A204.1 (cell line): ENCODE data around the gene IGFBP4.

Source experiments
- FAIRE-seq: peaks from 2 replicates; lab custom pipeline; 2012; peaks lifted over from hg19 to GRCh38; lab: Jason Lieb, UNC

IGFBP4 gene

DNA sequence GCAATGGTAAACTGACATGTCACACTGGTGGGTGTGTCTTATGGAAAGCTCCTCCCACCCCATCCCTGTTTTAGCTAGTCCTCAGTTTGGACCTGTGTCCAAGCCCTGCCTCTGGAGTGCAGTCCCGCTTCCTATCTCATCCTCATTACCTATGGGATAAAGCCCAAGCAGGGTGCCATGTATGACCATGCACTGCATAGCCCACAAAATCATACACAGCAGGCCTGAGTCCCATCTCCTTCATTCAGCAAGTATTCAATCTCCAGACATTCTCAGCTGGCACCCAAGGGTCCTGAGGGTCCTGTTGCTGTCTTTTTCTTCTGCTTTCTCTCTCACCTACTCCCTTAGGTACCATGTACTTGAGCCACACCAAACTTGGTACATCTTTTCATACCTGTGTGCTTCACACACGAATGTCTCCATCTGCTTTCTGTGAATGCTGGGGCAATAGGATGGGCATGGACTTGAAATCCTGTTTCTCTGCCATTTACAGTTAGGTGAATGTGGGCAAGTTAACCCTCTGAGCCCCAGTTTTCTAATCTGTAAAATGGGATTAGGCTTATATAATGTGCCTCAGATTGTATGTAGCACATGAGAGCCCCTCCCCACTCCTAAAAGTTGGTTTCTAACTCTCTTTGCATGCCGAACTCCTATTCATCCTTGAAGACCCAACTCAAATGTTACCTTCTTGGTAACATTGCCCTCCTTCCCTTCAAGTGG, 29.6 kb downstream of the IGFBP4 start:
- FAIRE-seq: no peak

DNA sequence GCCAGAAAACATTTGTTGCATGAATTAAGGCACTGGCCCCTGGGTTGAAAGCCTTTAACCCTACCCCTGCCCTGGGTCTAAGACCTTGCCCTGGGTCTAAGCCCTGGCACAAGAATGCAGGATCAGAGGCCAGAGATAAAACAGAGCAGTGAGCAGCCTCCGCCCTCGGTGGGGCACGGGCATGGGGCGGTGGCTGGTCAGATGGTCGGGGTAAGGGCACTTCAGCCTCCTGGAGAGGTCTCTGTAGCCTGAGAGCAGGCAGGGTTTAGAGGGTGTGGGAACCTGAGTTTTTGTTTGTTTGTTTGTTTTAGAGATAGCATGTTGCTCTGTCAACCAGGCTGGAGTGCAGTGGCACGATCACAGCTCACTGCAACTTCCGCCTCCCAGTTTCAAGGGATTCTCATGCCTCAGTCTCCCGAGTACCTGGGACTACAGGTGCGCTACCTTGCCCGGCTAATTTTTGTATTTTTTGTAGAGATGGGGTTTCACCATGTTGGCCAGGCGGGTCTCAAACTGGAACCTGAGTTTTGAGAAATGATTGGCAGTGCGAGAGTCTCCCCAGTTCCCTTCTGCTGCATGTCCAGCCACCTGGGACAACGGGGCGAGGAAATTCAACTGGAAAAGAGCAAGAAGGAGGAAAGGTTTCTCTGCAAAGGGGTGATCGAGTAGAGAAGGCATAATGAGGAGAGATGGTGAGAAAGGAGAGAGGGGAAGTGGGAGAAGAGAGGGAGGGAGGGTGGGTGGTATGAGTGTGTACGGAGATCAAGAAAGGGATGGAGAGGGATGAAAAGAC, 30.5 kb downstream of the IGFBP4 start:
- FAIRE-seq: no peak

DNA sequence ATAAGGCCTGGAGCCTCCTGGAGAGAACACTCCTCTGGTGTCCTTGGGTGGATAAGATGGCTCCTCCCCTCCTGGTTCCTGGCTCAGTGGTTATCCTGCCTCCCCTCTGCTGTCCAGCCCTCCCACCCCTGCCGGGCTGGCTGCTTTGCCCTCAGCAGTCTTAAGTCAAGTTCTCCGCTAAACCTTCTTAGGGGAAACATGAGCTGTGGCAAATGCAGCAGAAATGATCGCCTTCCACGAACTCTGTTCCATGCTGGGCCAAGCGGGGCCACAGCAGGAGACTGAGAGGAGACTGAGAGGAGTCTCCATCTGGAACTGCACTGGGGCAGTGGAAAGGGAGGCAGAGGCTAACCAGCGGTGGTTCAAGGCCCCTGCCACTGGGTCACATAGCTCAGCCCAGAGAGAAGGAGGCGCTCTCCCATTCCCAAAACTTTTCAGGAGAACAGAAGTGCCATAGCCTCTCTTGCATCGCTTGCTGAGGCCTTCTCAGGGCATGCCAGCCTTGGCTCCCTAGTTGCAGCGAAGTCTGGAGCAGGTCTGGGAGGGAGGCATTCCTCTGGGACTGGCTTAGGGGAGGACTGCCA, 31.3 kb downstream of the IGFBP4 start:
- no peak for FAIRE-seq

DNA sequence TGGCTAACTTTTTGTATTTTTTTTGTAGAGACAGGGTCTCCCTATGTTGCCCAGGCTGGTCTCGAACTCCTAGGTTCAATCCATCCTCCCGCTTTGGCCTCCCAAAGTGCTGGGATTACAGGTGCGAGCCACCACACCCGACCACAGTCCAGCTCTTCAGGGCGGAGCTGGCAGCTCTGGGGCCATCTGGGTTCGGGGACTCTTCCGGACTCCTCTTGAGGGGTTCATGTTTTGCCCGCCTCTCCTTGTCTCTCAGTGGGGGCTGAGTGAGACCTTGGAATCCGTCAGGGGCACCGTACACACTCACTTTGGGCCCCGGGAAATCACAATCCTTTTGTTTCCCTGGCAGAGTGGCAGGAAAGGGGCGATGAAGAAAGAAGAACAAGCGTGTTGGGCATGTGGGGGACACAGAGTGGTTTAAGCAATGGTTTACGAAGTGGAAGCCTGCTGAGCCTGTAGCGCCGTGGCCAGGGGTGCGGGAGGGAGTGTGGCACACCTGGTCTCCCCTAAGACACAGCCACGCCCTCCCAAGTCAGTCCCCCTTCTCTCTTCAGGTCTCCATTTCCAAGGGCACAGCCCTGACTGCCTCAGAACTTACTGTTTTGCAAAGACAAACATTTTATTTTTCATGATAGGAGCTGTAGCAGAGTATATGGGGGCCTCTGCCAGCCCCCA, 32.1 kb downstream of the IGFBP4 start:
- FAIRE-seq: no peak

DNA sequence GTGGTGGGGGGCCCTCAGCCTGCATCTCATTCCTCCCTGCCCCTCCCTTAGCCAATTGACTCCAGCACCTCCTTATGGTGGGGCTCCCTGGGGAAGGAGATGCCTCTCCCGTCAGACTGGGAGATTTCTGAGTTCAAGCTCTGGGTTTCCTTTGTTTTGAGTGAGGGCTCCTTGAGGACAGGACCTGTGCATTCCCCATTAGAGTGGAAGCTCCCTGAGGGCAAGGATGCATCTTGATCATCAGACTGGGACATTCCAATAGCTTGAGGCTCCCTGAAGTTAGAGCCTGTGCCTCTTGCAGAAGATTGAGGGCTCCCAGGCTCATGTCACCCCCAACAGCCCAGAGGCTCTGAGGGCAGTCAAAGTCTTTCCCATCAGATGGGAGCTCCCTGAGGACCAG, 34.5 kb downstream of the IGFBP4 start:
- no peak for FAIRE-seq

DNA sequence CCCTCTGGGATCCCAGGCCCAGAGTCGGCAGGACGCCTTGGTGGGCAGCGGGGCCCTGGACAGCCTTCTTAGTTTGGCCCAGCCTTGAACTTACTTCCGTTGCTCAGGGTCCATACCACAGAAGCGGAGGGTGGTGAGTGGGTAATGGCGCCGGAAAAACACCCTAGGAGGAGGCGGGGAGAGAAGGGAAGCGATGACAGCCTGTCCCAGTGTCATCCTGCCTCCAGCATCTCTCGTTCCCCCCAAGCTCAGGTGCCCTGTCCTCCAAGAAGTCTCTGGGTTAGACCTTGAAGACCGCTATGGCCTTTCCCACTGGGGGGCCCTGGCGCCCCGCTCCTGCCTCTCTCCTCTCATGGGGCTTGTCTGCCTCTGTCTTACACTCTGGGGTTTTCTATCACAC, 35.2 kb downstream of the IGFBP4 start:
- no peak for FAIRE-seq

DNA sequence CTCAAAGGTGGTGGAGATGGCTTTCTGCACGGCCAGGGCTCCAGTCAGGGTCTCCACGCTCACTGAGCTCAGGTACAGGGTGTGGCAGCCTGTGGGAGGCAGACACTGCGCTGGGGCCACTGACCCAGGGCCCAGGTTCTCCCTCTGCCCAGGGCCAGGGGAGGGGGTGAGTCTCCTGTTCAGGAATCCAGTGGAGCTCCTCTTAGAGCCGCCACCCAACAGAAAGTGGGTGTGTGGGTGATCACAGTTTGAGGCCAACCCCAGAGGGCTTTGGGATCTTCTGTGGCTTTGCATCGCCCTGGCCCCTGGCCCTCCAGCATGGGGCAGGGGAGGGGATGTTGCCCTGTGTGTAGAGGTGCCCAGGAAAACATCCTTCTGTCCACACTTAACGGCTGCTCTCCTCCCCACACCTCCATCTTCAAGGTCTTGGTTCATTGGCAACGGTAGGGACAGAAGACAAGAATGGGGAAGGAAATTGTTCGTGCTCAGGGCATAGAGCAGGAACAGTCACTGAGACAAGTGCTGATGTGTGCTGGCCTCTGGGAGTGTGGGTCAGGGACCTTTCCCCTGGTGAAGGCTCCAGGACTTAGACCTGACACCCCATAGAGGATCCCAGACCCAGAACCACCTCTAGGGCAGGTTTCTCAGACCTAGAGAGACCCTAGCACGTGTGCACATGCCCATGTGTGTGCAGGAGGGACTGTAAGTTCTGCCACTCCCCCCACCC, 36.7 kb downstream of the IGFBP4 start:
- FAIRE-seq: no peak

DNA sequence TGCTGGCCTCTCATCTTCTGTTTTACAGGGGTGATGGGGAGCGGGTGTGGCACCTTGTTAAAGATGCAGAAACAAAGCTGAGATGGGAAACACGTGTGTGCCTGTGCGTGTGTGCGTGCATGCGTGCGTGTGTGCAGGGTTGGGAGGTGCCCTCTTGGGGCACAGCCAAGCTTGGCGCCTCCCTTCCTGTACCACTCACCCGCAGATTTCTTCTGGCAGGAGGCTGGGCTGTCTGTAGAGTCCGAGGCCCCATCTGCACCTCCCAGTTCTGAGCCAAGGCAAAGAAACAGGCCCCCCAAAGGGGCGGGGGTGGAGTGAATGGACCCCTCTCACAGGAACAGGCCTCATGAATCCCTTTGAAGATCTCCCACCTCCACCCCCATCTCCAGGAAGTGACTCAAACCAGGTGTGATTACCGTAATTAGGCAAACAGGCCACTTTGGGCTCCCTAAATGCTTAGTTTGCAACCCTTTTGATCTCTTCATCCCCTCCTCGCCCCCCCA, 37.3 kb downstream of the IGFBP4 start:
- FAIRE-seq: no peak

DNA sequence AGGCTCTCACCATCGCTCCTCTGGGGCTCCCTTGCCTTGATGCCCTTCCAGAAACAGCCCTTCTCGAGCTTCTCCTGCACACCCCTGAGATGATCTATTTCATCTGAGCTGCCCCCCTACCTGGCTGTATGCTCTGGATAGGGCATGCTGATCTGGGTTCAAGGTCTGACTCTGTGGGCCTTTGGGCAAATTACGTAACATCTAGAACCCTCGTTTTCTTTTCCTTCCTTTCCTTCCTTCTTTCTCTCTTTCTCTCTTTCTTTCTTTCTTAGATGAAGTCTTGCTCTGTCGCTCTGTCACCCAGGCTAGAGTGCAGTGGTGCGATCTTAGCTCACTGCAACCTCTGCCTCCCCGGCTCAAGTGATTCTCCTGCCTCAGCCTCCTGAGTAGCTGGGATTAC, 37.9 kb downstream of the IGFBP4 start:
- no peak for FAIRE-seq

DNA sequence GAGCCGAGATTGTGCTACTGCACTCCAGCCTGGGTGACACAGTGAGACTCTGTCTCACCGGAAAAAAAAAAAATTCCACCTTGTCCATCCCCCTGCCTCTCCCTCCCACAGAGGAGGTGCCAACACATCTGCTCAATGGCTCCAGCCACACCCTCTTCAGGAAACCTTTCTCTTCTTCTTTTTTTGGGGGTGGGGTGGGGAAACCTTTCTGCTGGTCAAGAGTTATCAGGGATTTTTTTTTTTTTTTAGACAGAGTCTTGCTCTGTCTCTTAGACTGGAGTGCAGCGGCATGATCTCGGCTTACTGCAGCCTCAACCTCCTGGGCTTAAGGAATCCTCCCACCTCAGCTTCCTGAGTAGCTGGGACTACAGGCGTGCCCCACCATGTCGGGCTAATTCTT, 39.5 kb downstream of the IGFBP4 start:
- no peak for FAIRE-seq

DNA sequence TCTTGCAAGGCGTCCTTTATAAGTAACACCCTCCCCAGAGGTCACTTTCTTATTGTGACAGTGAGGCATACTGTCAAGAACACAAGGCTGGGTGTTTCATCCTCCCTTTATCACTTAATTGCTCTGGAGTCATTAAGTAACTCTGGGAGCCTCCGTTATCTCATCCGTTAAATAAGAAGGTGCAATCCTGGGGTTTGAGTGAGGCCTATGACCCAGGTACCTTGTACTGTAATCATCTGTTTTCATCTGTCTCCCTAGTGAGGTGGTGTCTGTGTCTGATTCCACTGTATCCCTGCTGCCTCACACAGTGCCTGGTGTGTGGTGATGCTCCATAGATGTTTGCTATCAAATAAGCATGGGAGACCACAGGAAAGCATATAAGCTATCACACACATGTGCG, 40.4 kb downstream of the IGFBP4 start:
- FAIRE-seq: no peak

DNA sequence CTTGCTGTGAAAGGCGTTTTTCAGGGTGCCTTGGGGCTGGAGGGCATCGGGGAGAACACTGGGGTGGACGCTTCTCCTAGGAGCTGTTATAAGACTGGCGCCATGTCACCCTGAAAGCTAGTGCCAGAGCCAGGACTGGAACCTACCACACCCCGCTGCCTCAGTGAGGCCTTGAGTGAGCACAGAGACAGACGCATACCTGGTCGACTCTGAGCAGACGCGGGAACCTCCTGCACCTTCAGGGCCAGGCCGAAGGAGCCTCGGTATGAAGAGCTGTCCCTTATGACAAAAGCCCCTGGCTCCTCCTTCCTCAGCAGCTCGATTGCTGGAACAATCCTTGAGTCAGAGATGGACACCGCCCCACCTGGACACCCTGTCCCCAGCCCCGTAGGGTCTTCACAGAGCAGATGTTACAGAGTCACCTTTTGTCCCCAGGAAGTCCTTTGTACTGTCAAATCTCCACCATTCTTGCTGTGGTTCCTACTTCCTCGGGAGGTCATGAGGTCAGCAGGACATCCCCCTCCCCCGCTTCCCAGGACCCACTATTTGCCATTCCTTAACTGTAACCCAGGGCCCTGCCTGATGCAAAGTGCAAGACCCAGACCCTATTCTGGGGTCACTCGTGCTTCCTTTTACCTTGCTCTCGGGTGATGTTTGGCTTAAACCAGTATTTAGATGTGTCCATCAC, 41.2 kb downstream of the IGFBP4 start:
- FAIRE-seq: no peak

DNA sequence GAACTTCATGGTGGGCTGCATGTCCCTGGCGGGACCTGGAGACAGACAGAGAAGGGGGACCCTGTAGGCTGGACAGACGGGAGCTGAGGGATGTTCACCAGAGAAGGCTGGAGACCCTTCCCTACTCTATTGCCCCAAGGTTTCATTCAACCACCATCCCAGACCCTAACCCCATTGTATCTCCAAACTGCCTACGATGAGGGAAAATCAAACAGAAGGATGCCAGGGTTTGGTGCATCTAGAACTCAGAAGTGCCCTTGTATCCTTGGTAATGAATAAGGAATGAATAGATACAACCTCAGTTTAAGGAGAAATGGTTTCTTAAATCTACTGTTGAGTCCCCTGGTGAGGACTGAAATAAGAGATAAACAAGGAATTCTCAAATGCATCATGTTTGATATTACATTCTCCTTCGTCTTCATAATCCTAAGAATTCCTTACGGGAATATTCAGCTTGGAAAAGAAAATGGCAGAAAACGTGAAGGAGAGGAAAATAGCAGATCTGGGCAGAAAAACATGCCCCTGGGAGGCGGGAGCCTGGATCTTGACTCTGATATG, 41.8 kb downstream of the IGFBP4 start:
- FAIRE-seq: no peak

DNA sequence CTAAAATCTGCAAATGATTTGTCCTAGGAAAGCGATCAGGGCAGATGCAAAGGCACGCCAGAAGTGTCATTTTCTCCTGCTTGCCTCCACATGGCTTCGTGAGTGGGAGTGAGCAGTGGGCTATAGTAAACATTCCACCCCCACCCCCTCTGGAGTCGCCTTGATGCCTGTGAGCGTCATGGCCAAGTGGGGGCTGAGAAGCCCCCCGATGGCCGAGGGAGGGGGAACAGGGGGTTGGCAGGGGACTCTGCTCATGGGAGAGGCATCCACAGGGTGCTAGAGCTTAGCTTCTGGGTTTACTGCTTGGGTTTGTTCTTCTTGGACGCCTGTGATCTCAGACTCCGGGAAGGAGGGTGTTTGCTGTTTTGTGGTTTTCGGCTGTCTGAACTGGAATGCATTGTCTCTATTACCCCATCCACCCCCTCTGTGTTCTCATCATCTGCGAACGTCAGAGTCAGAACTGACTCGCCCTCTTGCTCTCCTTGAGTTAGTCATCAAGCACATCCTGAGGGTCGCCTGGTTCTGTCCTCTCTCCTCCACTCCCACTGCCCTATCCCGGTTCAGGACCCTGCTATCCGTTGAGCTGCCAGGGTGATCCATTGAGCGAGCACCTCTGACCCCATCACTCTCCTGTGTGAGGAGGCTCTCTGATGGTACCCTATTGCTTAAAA, 42.7 kb downstream of the IGFBP4 start:
- no peak for FAIRE-seq

DNA sequence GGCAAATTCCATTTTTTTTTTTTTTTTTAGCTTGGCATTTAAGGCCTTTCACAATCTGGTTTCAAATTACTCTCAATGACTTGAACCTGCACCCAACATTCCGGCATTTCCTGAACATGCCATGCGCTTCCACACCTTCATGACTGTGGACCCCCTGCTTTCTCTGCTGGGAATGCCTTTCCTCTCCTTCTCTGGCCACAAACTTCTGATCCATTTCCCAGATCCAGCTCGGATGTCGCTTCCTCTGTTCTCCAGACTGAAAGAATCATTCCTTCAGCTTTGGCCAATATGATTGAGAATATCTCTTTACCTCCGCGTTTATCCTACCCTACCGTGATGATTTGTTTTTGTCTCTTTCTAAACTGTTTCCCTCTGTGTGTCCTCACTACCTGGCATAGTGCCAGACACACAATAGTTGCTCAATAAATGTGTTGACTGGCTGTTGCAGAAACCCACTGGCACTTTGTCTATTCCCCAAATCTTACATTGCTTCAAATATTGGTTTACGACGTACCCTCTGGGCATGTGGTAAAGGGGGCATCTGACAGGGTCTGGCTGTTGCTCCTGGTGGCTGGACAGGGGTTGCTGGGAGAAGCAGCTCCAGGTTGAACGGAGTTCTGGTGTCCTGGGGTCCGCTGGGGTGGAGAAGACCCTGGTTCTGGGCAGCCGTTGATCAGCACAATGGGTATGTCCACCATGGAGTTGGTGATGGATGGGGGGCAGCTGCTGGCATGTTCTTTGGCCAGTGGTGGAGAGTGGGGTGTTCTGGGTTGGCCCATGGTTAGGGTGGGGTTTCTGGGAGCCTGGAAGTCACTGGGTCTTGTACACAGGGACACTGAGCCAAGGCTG, 43.5 kb downstream of the IGFBP4 start:
- no peak for FAIRE-seq

DNA sequence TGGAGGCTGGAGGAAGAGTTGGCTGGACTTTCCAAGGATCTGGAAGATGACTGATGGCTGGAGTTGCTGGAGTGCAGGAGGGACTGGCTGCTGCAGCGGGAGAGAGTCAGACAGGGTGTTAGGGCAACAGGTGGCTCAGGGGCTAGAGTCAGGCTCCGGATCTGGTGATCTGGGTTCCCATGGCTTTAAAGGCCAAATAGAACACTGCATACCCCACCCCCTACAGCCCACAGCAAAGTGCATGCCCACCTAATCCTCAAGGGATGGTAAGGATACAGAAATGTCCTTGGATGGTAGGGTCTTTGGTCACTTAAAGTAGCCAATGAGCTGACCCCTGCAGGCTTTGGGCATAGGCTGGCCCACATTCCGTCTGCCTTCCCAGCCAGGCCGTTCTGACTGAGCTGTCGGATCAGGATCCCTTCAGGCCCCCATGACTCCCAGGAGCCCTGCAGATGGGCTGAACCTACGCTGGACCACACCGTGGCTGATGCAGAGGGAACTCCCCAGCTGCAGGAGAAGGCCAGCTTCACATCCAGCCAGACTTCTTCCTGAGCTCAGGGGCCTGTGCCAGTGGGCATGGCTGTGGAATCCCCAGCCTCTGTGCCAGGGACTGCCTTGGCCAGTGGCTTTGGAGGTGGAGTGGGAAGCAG, 44.2 kb downstream of the IGFBP4 start:
- no peak for FAIRE-seq

DNA sequence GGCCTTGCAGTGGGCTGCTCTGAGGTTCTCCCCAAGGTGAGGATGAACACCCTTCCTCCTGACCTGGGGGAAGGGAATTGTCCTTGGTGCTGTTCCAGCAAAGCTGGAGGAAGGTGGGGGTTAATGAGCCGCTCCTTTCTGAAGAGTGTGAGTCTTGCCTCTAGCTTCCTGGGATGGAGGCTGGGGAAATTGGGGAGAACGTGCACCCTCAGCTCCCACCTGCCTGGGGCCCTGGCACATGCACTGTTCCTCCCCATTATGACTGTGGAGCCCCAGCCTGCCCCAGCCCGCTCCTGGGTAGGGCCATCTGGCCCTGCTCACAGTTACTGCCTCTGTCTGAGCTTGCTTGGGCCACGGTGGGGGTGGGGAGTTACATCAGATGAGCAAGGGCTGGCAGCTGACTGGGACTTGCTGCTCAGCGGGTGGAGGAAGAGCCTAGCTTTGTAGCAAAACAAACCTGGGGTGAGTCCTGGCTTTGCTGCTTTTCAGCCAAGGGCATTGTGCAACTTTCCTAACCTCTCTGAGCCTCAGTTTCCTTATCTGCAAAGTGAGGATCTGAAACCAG, 47.1 kb downstream of the IGFBP4 start:
- no peak for FAIRE-seq

DNA sequence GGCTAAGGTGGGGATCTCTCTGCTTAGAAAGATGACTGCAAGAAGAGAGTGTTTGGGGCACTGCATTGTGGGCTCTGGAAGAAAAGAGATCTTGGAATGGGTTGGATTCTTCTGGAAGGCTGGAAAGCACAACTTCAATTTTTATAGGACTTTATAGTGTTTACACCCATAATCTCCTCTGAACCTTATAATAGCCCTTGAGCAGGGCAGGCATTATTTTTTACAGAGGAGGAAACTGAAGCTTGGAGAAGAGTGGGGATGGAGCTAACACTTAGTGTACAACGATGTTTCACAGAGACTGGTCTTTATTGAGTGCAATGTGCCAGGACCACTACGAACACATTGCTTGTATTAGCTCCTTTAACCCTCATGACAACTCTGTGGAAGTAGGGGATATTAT, 47.7 kb downstream of the IGFBP4 start:
- no peak for FAIRE-seq

DNA sequence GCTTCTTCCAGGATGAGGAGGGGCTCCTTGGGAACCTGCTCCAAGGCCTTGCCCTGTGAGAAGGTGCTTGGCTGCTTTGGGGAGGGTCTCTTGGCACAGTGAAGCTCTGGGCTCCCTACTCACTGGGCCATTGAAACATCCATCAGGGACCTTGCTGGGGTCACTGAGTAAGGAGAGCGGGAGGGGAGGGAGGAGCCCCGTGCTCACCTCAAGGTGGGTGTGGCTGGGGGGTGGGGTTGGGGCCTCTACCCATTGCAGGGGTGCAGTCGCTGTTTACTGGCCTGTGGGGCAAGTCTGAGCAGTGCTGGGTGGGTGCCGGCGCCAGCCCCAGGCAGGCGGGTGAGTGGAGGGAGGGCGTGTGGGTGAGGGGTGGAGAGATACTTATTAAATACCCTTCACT, 48.2 kb downstream of the IGFBP4 start:
- FAIRE-seq: no peak
